Mesenchymal stem cell (in vitro differentiated cells and primary cell): Measurements from ENCODE around the gene GAB2.
A peak's percentile ranks its signal among the peaks of the same experiment; 100 is the strongest.
"Not testable (repeated sequence)": the region's sequence is repeated elsewhere in the genome, so short reads cannot be mapped to it uniquely, and the experiment has no call there.

Source experiments
- DNase-seq: peaks from one replicate; pipeline ENCODE4 v3.0.0-alpha.2; 2013
- H2AFZ ChIP-seq: one replicate; pipeline ENCODE4 v1.6.1; 2013; ENCODE audit warnings: low read depth, mild to moderate bottlenecking, control low read depth, inconsistent platforms, low read length, moderate library complexity
- H2AK5ac ChIP-seq: 2 replicates; pipeline ENCODE4 v1.6.1; 2013; ENCODE audit warnings: low read length, moderate library complexity, mild to moderate bottlenecking, inconsistent platforms; ENCODE audit not compliant: severe bottlenecking
- H2BK120ac ChIP-seq: one replicate; pipeline ENCODE4 v1.6.1; 2013; ENCODE audit warnings: low read depth, mild to moderate bottlenecking, inconsistent platforms, low read length, moderate library complexity
- H2BK12ac ChIP-seq, 2 experiments: one replicate each; pipeline ENCODE4 v1.6.1; 2013; ENCODE audit warnings: inconsistent platforms in 2 of 2, low read length in 2 of 2, mild to moderate bottlenecking in 2 of 2, moderate library complexity in 2 of 2, control low read depth in 1 of 2
- H2BK15ac ChIP-seq: one replicate; pipeline ENCODE4 v1.6.1; 2013; ENCODE audit warnings: mild to moderate bottlenecking, low read depth, inconsistent platforms; ENCODE audit not compliant: poor library complexity, severe bottlenecking
- H2BK5ac ChIP-seq: 2 replicates; pipeline ENCODE4 v1.6.1; 2013; ENCODE audit warnings: low read depth, mild to moderate bottlenecking, low read length, control low read depth, inconsistent platforms; ENCODE audit not compliant: poor library complexity, severe bottlenecking
- H3K14ac ChIP-seq, 2 experiments: one replicate each; pipeline ENCODE4 v1.6.1; 2013; ENCODE audit warnings: inconsistent platforms in 2 of 2, low read length in 2 of 2, control low read depth in 1 of 2, mild to moderate bottlenecking in 1 of 2, moderate library complexity in 1 of 2
- H3K18ac ChIP-seq, 2 experiments: one replicate each; pipeline ENCODE4 v1.6.1; 2013; ENCODE audit warnings: inconsistent platforms in 2 of 2, low read length in 2 of 2, control low read depth in 1 of 2, low read depth in 1 of 2, mild to moderate bottlenecking in 1 of 2
- H3K23ac ChIP-seq, 2 experiments: one replicate each; pipeline ENCODE4 v1.6.1; 2013; ENCODE audit warnings: inconsistent platforms in 2 of 2, low read length in 2 of 2, mild to moderate bottlenecking in 2 of 2, moderate library complexity in 2 of 2, control low read depth in 1 of 2
- H3K27ac ChIP-seq: 2 replicates; pipeline ENCODE4 v1.5.1; 2013; ENCODE audit warnings: mild to moderate bottlenecking, moderate library complexity, low read length, control low read depth, inconsistent platforms; ENCODE audit not compliant: poor library complexity, severe bottlenecking
- H3K27me3 ChIP-seq, 2 experiments: 2 replicates each; pipeline versions ENCODE4 v1.6.1 to v1.7.0; 2013; ENCODE audit warnings: low read length in 2 of 2, mild to moderate bottlenecking in 2 of 2, moderate library complexity in 2 of 2, control low read depth in 1 of 2, inconsistent platforms in 1 of 2; ENCODE audit not compliant: control insufficient read depth in 1 of 2, insufficient read depth in 1 of 2
- H3K36me3 ChIP-seq, 2 experiments: 2 replicates each; pipeline versions ENCODE4 v1.6.1 to v1.7.0; 2013; ENCODE audit warnings: low read length in 2 of 2, control low read depth in 1 of 2, inconsistent platforms in 1 of 2, low read depth in 1 of 2, mild to moderate bottlenecking in 1 of 2; ENCODE audit not compliant: insufficient read depth in 2 of 2, control insufficient read depth in 1 of 2
- H3K4ac ChIP-seq, 2 experiments: one replicate each; pipeline ENCODE4 v1.6.1; 2013; ENCODE audit warnings: inconsistent platforms in 2 of 2, low read length in 2 of 2, mild to moderate bottlenecking in 2 of 2, moderate library complexity in 2 of 2, control low read depth in 1 of 2, low read depth in 1 of 2
- H3K4me1 ChIP-seq: 2 replicates; pipeline ENCODE4 v1.6.1; 2013; ENCODE audit warnings: low read depth, low read length, control low read depth; ENCODE audit not compliant: control insufficient read depth, insufficient read depth
- H3K4me2 ChIP-seq: 2 replicates; pipeline ENCODE4 v1.6.1; 2013; ENCODE audit warnings: low read length, mild to moderate bottlenecking, inconsistent platforms; ENCODE audit not compliant: poor library complexity, severe bottlenecking
- H3K4me3 ChIP-seq, 2 experiments: 2 replicates each; pipeline versions ENCODE4 v1.5.1 to v1.7.0; 2013; ENCODE audit warnings: low read length in 2 of 2, mild to moderate bottlenecking in 2 of 2, control low read depth in 1 of 2, low read depth in 1 of 2; ENCODE audit not compliant: insufficient read depth in 1 of 2
- H3K79me1 ChIP-seq: replicated peaks from 2 replicates; pipeline ENCODE4 v1.6.1; 2013; ENCODE audit warnings: mild to moderate bottlenecking, control low read depth, low read length, inconsistent platforms; ENCODE audit not compliant: poor library complexity, severe bottlenecking
- H3K9ac ChIP-seq: 2 replicates; pipeline ENCODE4 v1.7.0; 2013; ENCODE audit warnings: mild to moderate bottlenecking, low read length, moderate library complexity
- H3K9me3 ChIP-seq: 2 replicates; pipeline ENCODE4 v1.7.0; 2013; ENCODE audit warnings: mild to moderate bottlenecking, low read length; ENCODE audit not compliant: control insufficient read depth
- H4K8ac ChIP-seq: one replicate; pipeline ENCODE4 v1.6.1; 2013; ENCODE audit warnings: inconsistent platforms, mild to moderate bottlenecking, low read length, moderate library complexity
- H4K91ac ChIP-seq: one replicate; pipeline ENCODE4 v1.6.1; 2013; ENCODE audit warnings: mild to moderate bottlenecking, low read length, inconsistent platforms
- WGBS: methylation state at CpG from one replicate; pipeline ENCODE4 v1.1.7; 2013; ENCODE audit warnings: mixed read lengths; 5-methylcytosine and 5-hydroxymethylcytosine counted together

The GAB2 gene

DNA sequence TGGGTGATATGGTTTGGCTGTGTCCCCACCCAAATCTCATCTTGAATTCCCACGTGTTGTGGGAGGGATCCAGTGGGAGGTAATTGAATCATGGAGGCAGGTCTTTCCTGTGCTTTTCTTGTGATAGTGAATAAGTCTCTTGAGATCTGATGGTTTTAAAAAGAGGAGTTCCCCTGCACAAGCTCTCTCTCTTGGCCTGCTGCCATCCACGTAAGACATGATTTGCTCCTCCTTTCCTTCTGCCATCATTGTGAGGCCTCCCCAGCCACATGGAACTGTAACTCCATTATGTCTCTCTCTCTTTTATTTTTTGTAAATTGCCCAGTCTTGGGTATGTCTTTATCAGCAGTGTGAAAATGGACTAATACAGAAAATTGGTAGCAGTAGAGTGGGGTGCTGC lies 145.8 kb downstream of the GAB2 start:
- not testable (repeated sequence) for H3K9me3 ChIP-seq, H3K27me3 ChIP-seq, H3K23ac ChIP-seq, H3K18ac ChIP-seq, H3K14ac ChIP-seq, H2BK120ac ChIP-seq, H3K4me1 ChIP-seq, H2BK5ac ChIP-seq, H2BK15ac ChIP-seq, H3K79me1 ChIP-seq, H3K9ac ChIP-seq, H3K4me2 ChIP-seq, H2AK5ac ChIP-seq, H3K4me3 ChIP-seq, H2AFZ ChIP-seq, H3K4ac ChIP-seq, H3K27ac ChIP-seq, H4K8ac ChIP-seq, DNase-seq, H2BK12ac ChIP-seq, H4K91ac ChIP-seq
- WGBS, result 88% methylated on average over 2 of the region's 2 CpGs
- H3K36me3 ChIP-seq, result peaks cover 6 to 11% of the 10 kb centered on the region in 2 experiments

GRCh38 chr11:78270971-78271370 lies 146.6 kb downstream of the GAB2 start:
- H4K8ac ChIP-seq, result no peak overlapping the region
- no peak overlapping the region for H3K4me3 ChIP-seq
- no peak overlapping the region for H3K23ac ChIP-seq
- H3K27ac ChIP-seq, result no peak overlapping the region
- H3K9me3 ChIP-seq, result peaks cover 9% of the 10 kb centered on the region
- H2BK15ac ChIP-seq, result no peak overlapping the region
- no peak overlapping the region for H2AFZ ChIP-seq
- no peak overlapping the region for H2BK120ac ChIP-seq
- H4K91ac ChIP-seq, result no peak overlapping the region
- H3K14ac ChIP-seq, result no peak overlapping the region
- H3K4ac ChIP-seq, result no peak overlapping the region
- H3K18ac ChIP-seq, result no peak overlapping the region
- H2AK5ac ChIP-seq, result no peak overlapping the region
- peaks cover 6 to 11% of the 10 kb centered on the region in 2 experiments for H3K36me3 ChIP-seq
- H3K4me2 ChIP-seq, result no peak overlapping the region
- WGBS, result 92% methylated on average over 2 of the region's 2 CpGs
- peaks cover under 1% of the 10 kb centered on the region for H3K4me1 ChIP-seq
- H2BK5ac ChIP-seq, result no peak overlapping the region
- DNase-seq, result no peak
- H3K27me3 ChIP-seq, result no peaks in the 10 kb centered on the region
- H3K9ac ChIP-seq, result no peak overlapping the region
- peaks cover 7% of the 10 kb centered on the region for H3K79me1 ChIP-seq
- H2BK12ac ChIP-seq, result no peak overlapping the region

DNA sequence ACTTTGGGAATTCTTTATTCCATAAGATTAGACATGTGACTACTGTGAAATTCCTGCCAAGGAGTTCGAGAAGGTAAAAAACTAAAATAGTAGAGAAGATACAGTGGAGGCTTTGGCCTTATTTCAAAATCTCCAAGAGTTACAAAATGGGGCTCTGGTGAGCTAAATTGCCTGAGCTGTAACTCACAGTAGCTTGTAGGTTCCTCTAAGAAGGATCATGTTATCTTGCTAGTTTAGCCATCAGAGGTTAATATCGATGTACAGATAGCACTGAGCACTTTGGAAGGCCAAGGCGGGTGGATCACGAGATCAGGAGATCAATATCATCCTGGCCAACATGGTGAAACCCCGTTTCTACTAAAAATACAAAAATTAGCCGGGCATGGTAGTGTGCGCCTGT lies 147.8 kb downstream of the GAB2 start:
- Histone ChIP-seq H3K18ac (no peak overlapping the region), H2BK5ac (no peak overlapping the region), H4K91ac (no peak overlapping the region), H2BK120ac (no peak overlapping the region), H3K4me2 (no peak overlapping the region), H3K9ac (peak overlapping the region; percentile 79), H3K14ac (no peak overlapping the region), H2AK5ac (no peak overlapping the region), H3K36me3 (peaks cover 6 to 11% of the 10 kb centered on the region in 2 experiments), H3K9me3 (peaks cover 9% of the 10 kb centered on the region), H3K23ac (no peak overlapping the region), H3K79me1 (peaks cover 7% of the 10 kb centered on the region), H4K8ac (no peak overlapping the region), H3K4ac (no peak overlapping the region), H2BK15ac (no peak overlapping the region), H3K27me3 (no peaks in the 10 kb centered on the region), H2AFZ (no peak overlapping the region), H2BK12ac (no peak overlapping the region), H3K27ac (no peak overlapping the region), H3K4me1 (no peaks in the 10 kb centered on the region), H3K4me3 (no peak overlapping the region)
- 98% methylated on average over 7 of the region's 7 CpGs for WGBS
- DNase-seq, result no peak

- no peak overlapping the region for H3K23ac ChIP-seq
- no peak overlapping the region for H3K4me2 ChIP-seq
- no peak overlapping the region for H4K8ac ChIP-seq
- no peak overlapping the region for H2AFZ ChIP-seq
- H3K9me3 ChIP-seq, result peaks cover 9% of the 10 kb centered on the region
- peak overlapping the region in 1 of 2 experiments; percentile 48 for H3K4me3 ChIP-seq
- no peak for DNase-seq
- H2BK120ac ChIP-seq, result no peak overlapping the region
- peak overlapping the region; percentile 31 for H2BK5ac ChIP-seq
- peaks cover 3 to 6% of the 10 kb centered on the region in 2 experiments for H3K36me3 ChIP-seq
- H3K27ac ChIP-seq, result no peak overlapping the region
- no peaks in the 10 kb centered on the region for H3K4me1 ChIP-seq
- peaks cover 6% of the 10 kb centered on the region for H3K79me1 ChIP-seq
- H4K91ac ChIP-seq, result no peak overlapping the region
- H3K4ac ChIP-seq, result no peak overlapping the region
- peak overlapping the region; percentile 79 for H3K9ac ChIP-seq
- no peak overlapping the region for H3K14ac ChIP-seq
- H3K27me3 ChIP-seq, result no peaks in the 10 kb centered on the region
- no peak overlapping the region for H2BK15ac ChIP-seq
- H3K18ac ChIP-seq, result no peak overlapping the region
- no peak overlapping the region for H2BK12ac ChIP-seq
- H2AK5ac ChIP-seq, result no peak overlapping the region
- 93% methylated on average over 7 of the region's 7 CpGs for WGBS
Measured at GRCh38 chr11:78268591-78269410, 148.8 kb downstream of the GAB2 start.
